Natural killer cell (primary cell): ENCODE data around the gene POLR1E. TPM values are rescaled to one million over a fixed set of nuclear protein-coding genes. Genes with fewer than 3 reads are reported as not detected.
A peak's percentile ranks its signal among the peaks of the same experiment; 100 is the strongest.

Experiments
- ATAC-seq, 3 donors: fragments of 150-1000 bp in 2 of 3; fragments of 200-7000 bp in 1 of 3; cut with Tn5 transposase; 1 replicate in 1 of 3; 2 replicates in 2 of 3; pipeline ENCODE4 v1.10.0; 2021; ENCODE audit warnings: mild to moderate bottlenecking in 2 of 3, moderate library complexity in 2 of 3
- DNase-seq, 2 donors: peaks; one replicate each; pipeline versions ENCODE4 v3.0.0 to v3.0.0-alpha.2; 2013 to 2021; ENCODE audit warnings: mixed read lengths in 1 of 2
- H3K27ac ChIP-seq: one replicate; pipeline ENCODE4 v1.5.1; 2013; ENCODE audit warnings: mild to moderate bottlenecking, low read length
- H3K27me3 ChIP-seq: one replicate; pipeline ENCODE4 v1.6.1; 2013; ENCODE audit warnings: low read length; ENCODE audit not compliant: control insufficient read depth, insufficient read depth
- H3K36me3 ChIP-seq: one replicate; pipeline ENCODE4 v1.6.1; 2013; ENCODE audit warnings: low read length; ENCODE audit not compliant: control insufficient read depth, insufficient read depth
- H3K4me1 ChIP-seq: one replicate; pipeline ENCODE4 v1.6.1; 2013; ENCODE audit warnings: low read length; ENCODE audit not compliant: control insufficient read depth, insufficient read depth
- H3K4me3 ChIP-seq: one replicate; pipeline ENCODE4 v1.5.1; 2013; ENCODE audit warnings: low read length
- H3K9me3 ChIP-seq: one replicate; pipeline ENCODE4 v1.6.1; 2013; ENCODE audit warnings: low read length; ENCODE audit not compliant: control insufficient read depth, insufficient read depth
- H3K27ac Mint-ChIP-seq, 2 donors: one replicate each; pipeline ENCODE4 v1.8.0; 2022; ENCODE audit warnings: mild to moderate bottlenecking in 2 of 2, mixed read lengths in 2 of 2, moderate library complexity in 1 of 2
- H3K27me3 Mint-ChIP-seq, 2 donors: one replicate each; pipeline ENCODE4 v1.8.0; 2022; ENCODE audit warnings: low read depth in 2 of 2, mixed read lengths in 2 of 2
- H3K36me3 Mint-ChIP-seq: one replicate; pipeline ENCODE4 v1.8.0; 2022; ENCODE audit warnings: mixed read lengths
- H3K4me1 Mint-ChIP-seq, 2 donors: one replicate each; pipeline ENCODE4 v1.8.0; 2022; ENCODE audit warnings: mixed read lengths in 2 of 2
- H3K4me3 Mint-ChIP-seq: one replicate; pipeline ENCODE4 v1.8.0; 2022; ENCODE audit warnings: mild to moderate bottlenecking, moderate library complexity, mixed read lengths
- H3K9me3 Mint-ChIP-seq, 2 donors: one replicate each; pipeline ENCODE4 v1.8.0; 2022; ENCODE audit warnings: mixed read lengths in 2 of 2
- CTCF ChIP-seq: fragments of 200-600 bp; IDR thresholded peaks from one replicate; pipeline ENCODE4 v1.8.0; 2022; ENCODE audit warnings: antibody characterized with exemption
- whole genome bisulfite sequencing: methylation state at CpG from one replicate; pipeline ENCODE4 v1.1.7; 2013; ENCODE audit warnings: missing lambda C conversion rate; ENCODE audit not compliant: insufficient coverage; 5-methylcytosine and 5-hydroxymethylcytosine counted together
- intact Hi-C: fragments of 100-400 bp; cut with micrococcal nuclease; formaldehyde crosslinking; loops from one replicate; pipeline ENCODE4 v1.14.2; 2022
- total RNA-seq, 4 donors: library from RNA; stranded (reverse); fragments of 120-200 nt in 1 of 4; gene quantifications; one replicate each; pipeline versions ENCODE4 v1.2.3 to v1.2.4, GENCODE V29; 2013 to 2022

POLR1E gene
- total RNA-seq, 3 donors from 2014 or later (not counting 1 experiment from before 2014, with no cell fraction given): 17.4 to 23.8 (median 17.8) TPM

GRCh38 chr9:37522971-37523370 is 37.2 kb downstream of the POLR1E start:
- ATAC-seq: no peak
- Histone ChIP-seq H3K9me3 (no peaks in the 10 kb centered on the region), H3K4me3 (no peak overlapping the region), H3K27ac (no peak overlapping the region), H3K4me1 (no peaks in the 10 kb centered on the region), H3K36me3 (no peaks in the 10 kb centered on the region), H3K27me3 (no peaks in the 10 kb centered on the region)
- Mint-ChIP-seq H3K4me3 (no peak overlapping the region), H3K36me3 (no peaks in the 10 kb centered on the region), H3K27ac (no peak overlapping the region), H3K27me3 (no peaks in the 10 kb centered on the region), H3K9me3 (no peaks in the 10 kb centered on the region), H3K4me1 (no peaks in the 10 kb centered on the region)
- no peak for TF ChIP-seq CTCF
- 95% methylated on average over 2 of the region's 2 CpGs for WGBS
- DNase-seq: no peak
- intact Hi-C loops: no loop called here

GRCh38 chr9:37523916-37524315 is 38.2 kb downstream of the POLR1E start:
- Histone ChIP-seq H3K36me3 (no peaks in the 10 kb centered on the region), H3K4me3 (no peak overlapping the region), H3K9me3 (no peaks in the 10 kb centered on the region), H3K4me1 (peaks cover 3% of the 10 kb centered on the region), H3K27ac (no peak overlapping the region), H3K27me3 (no peaks in the 10 kb centered on the region)
- ATAC-seq (no peak), DNase-seq (no peak)
- no peaks in the 10 kb centered on the region for H3K4me1 Mint-ChIP-seq
- H3K36me3 Mint-ChIP-seq: no peaks in the 10 kb centered on the region
- H3K9me3 Mint-ChIP-seq: no peaks in the 10 kb centered on the region
- WGBS: 98% methylated on average over 6 of the region's 6 CpGs
- TF ChIP-seq CTCF: no peak
- H3K27ac Mint-ChIP-seq: no peak overlapping the region
- intact Hi-C loops: no loop called here
- no peaks in the 10 kb centered on the region for H3K27me3 Mint-ChIP-seq
- no peak overlapping the region for H3K4me3 Mint-ChIP-seq

GRCh38 chr9:37528652-37529471 is 43.1 kb downstream of the POLR1E start:
- Mint-ChIP-seq H3K4me3 (no peak overlapping the region), H3K27me3 (no peaks in the 10 kb centered on the region), H3K27ac (no peak overlapping the region), H3K36me3 (no peaks in the 10 kb centered on the region), H3K4me1 (peaks cover 0 to 7% of the 10 kb centered on the region in 2 donors), H3K9me3 (no peaks in the 10 kb centered on the region)
- Histone ChIP-seq H3K9me3 (no peaks in the 10 kb centered on the region), H3K27ac (peak overlapping the region; percentile 57), H3K4me3 (no peak overlapping the region), H3K4me1 (peaks cover 10% of the 10 kb centered on the region), H3K36me3 (no peaks in the 10 kb centered on the region), H3K27me3 (no peaks in the 10 kb centered on the region)
- DNase-seq: peak in 1 of 2 donors; percentile 81
- 84% methylated on average over 18 of the region's 18 CpGs for WGBS
- intact Hi-C loops: no loop called here
- TF ChIP-seq CTCF: no peak
- ATAC-seq: peak in 1 of 3 donors; percentile 44
